ENCODE measurements around the gene SLC11A1. TPM values are rescaled to one million over a fixed set of nuclear protein-coding genes. Genes with fewer than 3 reads are reported as not detected.

The SLC11A1 gene
- total RNA-seq, 1 donor from 2014 or later, result 32.5 TPM

DNA sequence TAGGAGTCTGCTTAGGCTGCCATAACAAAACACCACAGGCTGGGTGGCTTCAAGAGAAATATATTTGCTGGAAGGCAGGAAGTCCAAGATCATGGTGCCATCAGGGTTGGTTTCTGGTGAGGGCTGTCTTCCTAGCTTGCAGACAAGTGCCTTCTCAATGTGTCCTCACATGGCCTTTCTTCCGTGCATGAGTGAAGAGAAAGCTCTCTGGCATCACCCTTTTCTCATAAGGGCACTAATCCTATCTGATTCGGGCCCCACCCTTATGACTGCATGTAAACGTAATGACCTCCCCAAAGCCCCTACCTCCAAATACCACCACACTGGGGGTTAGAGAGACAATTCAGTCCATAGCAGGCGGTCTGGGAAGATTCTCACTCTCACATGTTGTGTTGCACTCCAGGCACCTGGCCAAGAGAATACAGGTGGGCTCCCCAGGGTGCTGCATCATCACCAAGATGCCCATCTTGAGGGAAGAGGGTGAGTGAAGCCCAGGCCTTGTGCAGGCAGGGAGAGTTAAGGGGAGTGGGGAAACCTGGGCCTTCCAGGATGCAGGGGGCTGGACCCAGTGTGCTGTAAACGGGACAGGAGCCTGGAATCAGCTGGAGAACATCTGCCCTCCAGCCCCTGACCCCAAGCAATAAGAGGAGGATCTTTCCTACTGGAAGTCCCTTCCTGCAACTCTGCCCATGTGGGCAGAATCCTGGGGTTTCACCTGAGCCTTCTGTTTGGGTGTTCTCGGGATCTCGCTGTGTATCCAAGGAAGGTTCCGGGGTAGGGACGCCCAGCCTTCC lies 15.3 kb upstream of the SLC11A1 start:
- DNase-seq (ENCODE audit: low spot score), result no peak

GRCh38 chr2:218367415-218368149 lies 14.5 kb upstream of the SLC11A1 start:
- DNase-seq (ENCODE audit: low spot score), result peak; percentile 92

GRCh38 chr2:218368150-218368528 lies 13.9 kb upstream of the SLC11A1 start:
- no peak for DNase-seq (ENCODE audit: low spot score)

DNA sequence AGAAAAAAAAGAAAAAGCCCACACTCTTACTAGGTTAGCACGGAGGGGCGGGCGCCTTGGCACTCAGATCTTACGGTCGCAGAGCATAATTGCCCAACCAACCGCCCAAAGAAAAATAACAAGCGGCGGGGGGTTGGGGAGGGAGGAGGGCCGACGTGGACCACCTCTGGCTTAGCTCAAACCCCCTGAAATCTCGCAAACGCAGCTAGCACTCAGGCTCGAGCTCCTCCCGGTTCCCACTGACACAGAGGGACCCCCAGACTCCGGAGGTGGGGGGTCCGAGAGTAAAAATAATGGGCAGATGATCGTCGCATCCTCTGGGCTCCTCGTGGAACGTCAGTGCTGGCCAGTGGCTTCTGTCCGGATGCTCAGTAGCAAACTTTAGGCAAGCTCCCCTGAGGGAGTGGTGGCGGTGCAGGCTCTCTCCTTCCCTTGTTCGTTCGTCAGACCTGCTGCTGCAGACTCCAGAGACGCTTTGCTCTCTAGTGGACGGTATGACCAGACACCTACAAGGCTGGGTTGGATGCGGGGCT lies 13.4 kb upstream of the SLC11A1 start:
- DNase-seq (ENCODE audit: low spot score), result peak; percentile 69

- no peak for DNase-seq (ENCODE audit: low spot score)
Observed at GRCh38 chr2:218369330-218369729, 12.7 kb upstream of the SLC11A1 start.

- DNase-seq (ENCODE audit: low spot score), result peak; percentile 57
Observed at GRCh38 chr2:218370410-218371063, 11.5 kb upstream of the SLC11A1 start.

- no peak for DNase-seq (ENCODE audit: low spot score)
Observed at GRCh38 chr2:218371983-218372350, 10.1 kb upstream of the SLC11A1 start.

GRCh38 chr2:218374795-218375194 lies 7.3 kb upstream of the SLC11A1 start:
- no peak for DNase-seq (ENCODE audit: low spot score)

DNA sequence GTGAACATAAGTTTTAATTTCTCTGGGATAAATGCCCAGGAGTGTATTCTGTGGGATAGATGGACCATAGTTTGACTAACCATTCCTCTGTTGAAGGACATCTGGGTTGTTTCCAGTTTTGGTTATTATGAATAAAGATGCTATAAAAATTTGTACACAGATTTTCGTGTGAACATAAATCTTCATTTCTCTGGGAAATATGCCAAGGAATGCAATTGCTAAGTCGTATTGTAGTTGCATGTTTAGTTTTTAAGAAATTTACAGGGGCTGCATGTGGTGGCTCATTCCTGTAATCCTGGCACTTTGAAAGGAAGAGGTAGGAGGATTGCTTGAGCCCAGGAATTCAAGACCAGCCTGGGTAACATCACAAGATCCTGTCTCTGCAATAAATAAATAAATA lies 6.9 kb upstream of the SLC11A1 start:
- DNase-seq (ENCODE audit: low spot score), result peak; percentile 79

DNA sequence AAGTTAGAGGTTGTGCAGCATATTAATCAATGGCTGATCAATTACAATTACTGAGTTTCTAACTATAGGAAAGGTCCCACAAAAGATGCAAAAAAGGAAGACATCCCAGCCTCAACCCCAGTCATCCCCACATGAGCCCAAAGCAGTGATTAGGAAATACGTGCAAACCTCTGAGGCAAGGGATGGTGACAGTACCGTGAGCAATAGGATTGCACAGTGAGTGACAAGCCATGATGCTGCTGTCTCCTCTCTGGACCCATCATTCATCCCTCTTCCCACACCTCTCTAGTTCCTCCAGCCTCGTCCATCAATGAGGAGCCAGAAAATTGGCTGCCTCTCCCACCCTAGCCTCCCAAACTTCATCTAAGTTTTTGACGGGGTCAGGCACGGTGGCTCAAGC lies 4.0 kb upstream of the SLC11A1 start:
- DNase-seq (ENCODE audit: low spot score), result no peak

DNA sequence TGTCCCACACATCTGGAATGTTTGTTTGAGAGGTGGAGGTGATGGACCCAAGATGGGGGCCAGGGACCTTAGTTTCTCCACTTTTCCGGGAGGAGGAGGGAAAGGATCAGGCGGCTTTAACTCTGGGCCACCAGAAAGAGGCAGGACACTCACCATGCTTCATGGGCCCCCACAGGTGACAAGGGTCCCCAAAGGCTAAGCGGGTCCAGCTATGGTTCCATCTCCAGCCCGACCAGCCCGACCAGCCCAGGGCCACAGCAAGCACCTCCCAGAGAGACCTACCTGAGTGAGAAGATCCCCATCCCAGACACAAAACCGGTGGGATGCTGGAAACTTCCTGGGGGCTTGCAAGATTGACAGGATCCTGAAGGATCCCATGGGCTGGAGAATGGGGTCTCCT lies 712 bp downstream of the SLC11A1 start:
- DNase-seq (ENCODE audit: low spot score), result no peak

DNA sequence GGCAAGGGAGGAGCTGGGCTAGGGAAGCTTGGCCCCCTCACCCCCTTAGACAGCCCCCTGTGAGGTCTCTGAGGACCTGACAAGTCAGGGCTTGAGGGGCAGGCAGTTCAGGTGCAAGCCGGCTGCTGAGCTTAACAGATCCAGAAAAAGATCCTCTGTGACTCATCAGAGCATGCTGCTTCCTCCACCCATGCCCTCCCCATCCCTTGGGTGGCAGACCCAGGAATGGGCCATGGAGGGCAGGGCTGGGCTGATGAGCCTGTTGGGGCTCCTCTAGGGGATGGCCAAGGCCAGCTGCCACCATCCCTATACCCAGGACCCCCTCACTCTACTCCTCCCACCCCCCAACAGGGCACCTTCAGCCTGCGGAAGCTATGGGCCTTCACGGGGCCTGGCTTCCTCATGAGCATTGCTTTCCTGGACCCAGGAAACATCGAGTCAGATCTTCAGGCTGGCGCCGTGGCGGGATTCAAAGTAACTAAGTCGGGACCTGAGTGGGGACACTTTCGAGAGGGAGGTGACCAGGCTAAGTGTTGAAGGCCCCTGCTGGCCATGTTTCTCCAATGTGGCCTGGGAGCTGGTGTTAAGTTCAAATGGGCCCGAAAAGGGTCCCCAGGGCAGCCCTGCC lies 1.9 kb downstream of the SLC11A1 start:
- peak; percentile 76 for DNase-seq (ENCODE audit: low spot score)

- DNase-seq (ENCODE audit: low spot score), result no peak
Observed at GRCh38 chr2:218384975-218385374, 2.9 kb downstream of the SLC11A1 start.

DNA sequence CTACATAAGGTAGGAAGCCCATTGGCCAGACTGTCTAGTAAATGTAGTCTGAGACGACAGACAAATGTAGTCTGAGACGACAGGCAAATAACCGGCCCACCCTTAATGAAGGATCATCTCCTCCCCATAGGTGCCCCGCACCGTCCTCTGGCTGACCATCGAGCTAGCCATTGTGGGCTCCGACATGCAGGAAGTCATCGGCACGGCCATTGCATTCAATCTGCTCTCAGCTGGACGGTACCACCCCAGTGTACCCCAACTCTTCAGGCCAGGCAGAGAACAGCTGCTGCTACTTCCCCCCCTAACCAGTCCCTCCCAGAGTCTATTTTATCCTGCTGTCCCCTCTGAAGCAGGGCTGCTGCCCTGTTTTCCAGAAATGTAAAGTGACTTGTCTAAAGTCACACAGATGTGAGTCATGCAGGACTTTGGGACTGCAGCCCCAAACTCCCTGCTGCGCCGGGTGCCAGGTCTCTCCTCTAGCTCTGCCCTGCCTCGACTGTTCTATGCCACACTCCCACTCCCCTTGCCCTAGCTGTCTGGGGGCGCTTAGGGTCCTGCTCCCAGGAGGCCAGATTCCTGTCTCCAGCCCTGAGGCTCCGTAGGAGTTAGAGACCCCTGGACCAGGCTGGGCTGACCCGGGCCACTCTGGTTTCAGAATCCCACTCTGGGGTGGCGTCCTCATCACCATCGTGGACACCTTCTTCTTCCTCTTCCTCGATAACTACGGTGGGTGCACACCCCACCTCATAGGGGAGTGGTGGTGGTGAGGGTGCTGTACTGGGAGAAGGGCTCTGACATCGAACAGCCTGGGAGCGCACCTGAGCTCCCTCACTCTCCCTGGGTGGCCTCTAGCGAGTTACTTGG lies 4.7 kb downstream of the SLC11A1 start:
- DNase-seq (ENCODE audit: low spot score), result no peak

DNA sequence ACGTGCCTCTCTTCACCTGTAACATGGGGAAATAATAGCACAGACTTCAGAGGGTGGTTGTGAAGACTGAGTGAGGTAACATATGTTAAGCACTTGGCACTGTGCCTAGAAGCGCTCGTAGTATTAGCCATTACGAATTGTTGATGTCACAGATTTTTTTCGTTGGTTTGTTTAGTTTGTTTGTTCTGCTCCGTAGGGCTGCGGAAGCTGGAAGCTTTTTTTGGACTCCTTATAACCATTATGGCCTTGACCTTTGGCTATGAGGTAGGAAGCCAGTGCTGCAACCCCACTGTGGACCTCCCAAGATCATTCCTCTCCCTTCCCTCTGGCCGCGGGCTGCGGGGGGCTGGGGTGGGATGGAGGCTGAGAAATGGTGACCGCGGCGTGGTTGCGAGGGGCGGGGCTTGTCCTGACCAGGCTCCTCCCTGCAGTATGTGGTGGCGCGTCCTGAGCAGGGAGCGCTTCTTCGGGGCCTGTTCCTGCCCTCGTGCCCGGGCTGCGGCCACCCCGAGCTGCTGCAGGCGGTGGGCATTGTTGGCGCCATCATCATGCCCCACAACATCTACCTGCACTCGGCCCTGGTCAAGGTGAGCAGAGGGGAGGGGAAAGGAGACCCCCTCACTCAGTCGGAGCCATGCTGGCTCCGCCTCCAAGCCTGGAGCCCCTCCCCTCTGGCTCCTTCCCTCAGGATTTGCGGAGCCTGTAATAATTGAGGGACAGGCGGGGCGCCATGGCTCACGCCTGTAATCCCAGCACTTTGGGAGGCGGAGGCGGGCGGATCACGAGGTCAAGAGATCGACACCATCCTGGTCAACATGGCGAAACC lies 5.5 kb downstream of the SLC11A1 start:
- peak; percentile 63 for DNase-seq (ENCODE audit: low spot score)

- DNase-seq (ENCODE audit: low spot score), result no peak
Observed at GRCh38 chr2:218389333-218390150, 7.5 kb downstream of the SLC11A1 start.

DNA sequence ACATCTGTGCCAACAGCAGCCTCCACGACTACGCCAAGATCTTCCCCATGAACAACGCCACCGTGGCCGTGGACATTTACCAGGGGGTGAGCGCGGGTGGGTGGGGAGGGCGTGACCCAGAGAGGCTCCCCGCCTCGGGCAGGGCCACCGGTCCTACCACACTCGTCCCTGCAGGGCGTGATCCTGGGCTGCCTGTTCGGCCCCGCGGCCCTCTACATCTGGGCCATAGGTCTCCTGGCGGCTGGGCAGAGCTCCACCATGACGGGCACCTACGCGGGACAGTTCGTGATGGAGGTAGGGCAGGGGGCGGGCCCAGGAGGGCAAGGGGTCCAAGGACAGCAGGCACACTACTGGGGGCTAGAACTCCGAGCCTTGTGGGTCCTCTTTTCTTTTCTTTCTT lies 9.1 kb downstream of the SLC11A1 start:
- DNase-seq (ENCODE audit: low spot score), result no peak

DNA sequence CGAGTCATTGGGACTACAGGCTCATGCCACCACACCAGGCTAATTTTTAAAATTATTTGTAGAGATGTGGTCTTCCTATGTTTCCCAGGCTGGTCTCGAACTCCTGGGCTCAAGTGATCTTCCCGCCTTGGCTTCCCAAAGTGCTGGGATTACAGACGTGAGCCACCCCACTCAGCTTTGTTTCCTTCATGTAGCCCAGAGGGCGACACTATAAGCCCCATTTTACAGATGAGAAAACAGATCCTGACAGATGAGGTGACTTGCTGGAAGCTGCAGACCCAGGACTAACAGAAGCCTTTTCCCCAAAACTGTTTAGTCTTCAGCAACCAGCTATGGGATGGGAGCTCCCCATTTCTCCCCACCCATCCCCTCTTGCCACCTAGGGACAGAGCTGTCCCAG lies 10.4 kb downstream of the SLC11A1 start:
- DNase-seq (ENCODE audit: low spot score), result no peak

DNA sequence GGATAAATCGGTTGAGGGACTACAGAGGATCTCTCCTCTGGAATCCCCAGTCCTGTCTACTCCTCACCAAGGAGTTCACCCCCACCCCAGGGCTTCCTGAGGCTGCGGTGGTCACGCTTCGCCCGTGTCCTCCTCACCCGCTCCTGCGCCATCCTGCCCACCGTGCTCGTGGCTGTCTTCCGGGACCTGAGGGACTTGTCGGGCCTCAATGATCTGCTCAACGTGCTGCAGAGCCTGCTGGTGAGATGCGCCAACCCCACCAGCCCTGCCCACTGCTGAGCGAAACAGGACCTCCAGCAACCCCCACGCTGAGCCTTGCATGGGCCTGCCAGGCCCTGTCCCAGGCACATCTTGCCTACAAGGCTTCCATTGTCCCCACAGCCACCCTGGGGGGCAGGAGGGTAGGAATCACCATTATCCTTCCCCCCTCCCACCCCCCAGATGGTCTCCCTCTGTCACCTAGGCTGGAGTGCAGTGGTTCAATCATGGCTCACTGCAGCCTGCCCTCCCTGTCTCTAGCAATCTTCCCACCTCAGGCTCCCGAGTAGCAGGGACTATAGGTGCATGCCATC lies 10.9 kb downstream of the SLC11A1 start:
- no peak for DNase-seq (ENCODE audit: low spot score)
